H1 (cell line): ENCODE measurements around the gene SYP. TPM values are rescaled to one million over a fixed set of nuclear protein-coding genes. Genes with fewer than 3 reads are reported as not detected.

Experiments used
- CTCF ChIA-PET: fragments of 300-600 bp; sonication (Branson Sonifier 250); formaldehyde crosslinking; loops from one replicate; lab custom pipeline; 2021; ENCODE audit not compliant: partially characterized antibody; lab: Charles Lee
- POLR2A ChIA-PET: fragments of 300-600 bp; sonication (Branson Sonifier 250); formaldehyde crosslinking; loops from one replicate; lab custom pipeline; 2021; ENCODE audit warnings: inconsistent platforms; ENCODE audit not compliant: partially characterized antibody; lab: Charles Lee
- DNase-seq, 2 experiments: peaks; one replicate each; pipeline versions ENCODE4 v3.0.0 to v3.0.0-alpha.2; 2010 to 2022; ENCODE audit warnings: low spot score in 2 of 2, low read depth in 1 of 2, mixed read lengths in 1 of 2
- FAIRE-seq: peaks from 2 replicates; lab custom pipeline; 2011; peaks lifted over from hg19 to GRCh38; lab: Jason Lieb, UNC
- H2AFZ ChIP-seq: 2 replicates; pipeline ENCODE4 v1.8.1; 2012; ENCODE audit warnings: low read length, inconsistent platforms
- H2AK5ac ChIP-seq: 2 replicates; pipeline ENCODE4 v1.6.1; 2013; ENCODE audit warnings: low read depth, low read length
- H2BK120ac ChIP-seq: replicated peaks from 2 replicates; pipeline ENCODE3; 2013; ENCODE audit warnings: low read depth, low read length, inconsistent platforms
- H2BK12ac ChIP-seq: 2 replicates; pipeline ENCODE4 v1.6.1; 2013; ENCODE audit warnings: low read depth, low read length
- H2BK15ac ChIP-seq: 2 replicates; pipeline ENCODE4 v1.6.1; 2013; ENCODE audit warnings: low read length
- H2BK20ac ChIP-seq: 2 replicates; pipeline ENCODE4 v1.6.1; 2013; ENCODE audit warnings: low read length
- H2BK5ac ChIP-seq: 2 replicates; pipeline ENCODE4 v1.6.1; 2013; ENCODE audit warnings: low read depth, low read length
- H3K14ac ChIP-seq: 2 replicates; pipeline ENCODE4 v1.6.1; 2013; ENCODE audit warnings: inconsistent platforms; ENCODE audit not compliant: insufficient read length
- H3K18ac ChIP-seq: 2 replicates; pipeline ENCODE4 v1.6.1; 2013; ENCODE audit warnings: low read length; ENCODE audit errors: extremely low read depth
- H3K23ac ChIP-seq: 2 replicates; pipeline ENCODE4 v1.6.1; 2013; ENCODE audit warnings: inconsistent platforms; ENCODE audit not compliant: insufficient read length
- H3K23me2 ChIP-seq: 2 replicates; pipeline ENCODE4 v1.6.1; 2013; ENCODE audit warnings: low read depth, low read length
- H3K27ac ChIP-seq: 2 replicates; pipeline ENCODE4 v1.6.1; 2011; ENCODE audit warnings: low read depth, low read length, inconsistent platforms
- H3K27me3 ChIP-seq, 4 experiments: replicated peaks in 1 of 4; 1 replicate in 1 of 4; 2 replicates in 3 of 4; pipeline versions ENCODE4 v1.6.1 to v1.8.1; 2011 to 2013; ENCODE audit warnings: low read length in 3 of 4, mild to moderate bottlenecking in 3 of 4, inconsistent platforms in 2 of 4, mixed read lengths in 2 of 4, moderate library complexity in 1 of 4; ENCODE audit not compliant: control insufficient read depth in 3 of 4, insufficient read depth in 3 of 4; ENCODE audit errors: extremely low read depth in 1 of 4
- H3K36me3 ChIP-seq, 4 experiments: 2 replicates each; pipeline versions ENCODE4 v1.6.1 to v1.8.1; 2011 to 2013; ENCODE audit warnings: mild to moderate bottlenecking in 4 of 4, low read length in 3 of 4, moderate library complexity in 2 of 4, control low read depth in 1 of 4, inconsistent platforms in 1 of 4; ENCODE audit not compliant: insufficient read depth in 4 of 4, control insufficient read depth in 2 of 4
- H3K4ac ChIP-seq: replicated peaks from 2 replicates; pipeline ENCODE3; 2013; ENCODE audit warnings: low read length, low read depth, mixed read lengths, inconsistent platforms; ENCODE audit not compliant: insufficient read length
- H3K4me1 ChIP-seq, 4 experiments: replicated peaks in 1 of 4; 1 replicate in 1 of 4; 2 replicates in 3 of 4; pipeline versions ENCODE4 v1.6.1 to v1.8.1; 2011 to 2013; ENCODE audit warnings: low read length in 3 of 4, inconsistent platforms in 2 of 4, mixed read lengths in 1 of 4; ENCODE audit not compliant: insufficient read depth in 4 of 4, control insufficient read depth in 3 of 4
- H3K4me2 ChIP-seq, 2 experiments: 2 replicates each; pipeline versions ENCODE4 v1.6.1 to v1.8.1; 2011 to 2013; ENCODE audit warnings: low read depth in 2 of 2, low read length in 2 of 2, control low read depth in 1 of 2, inconsistent platforms in 1 of 2, mild to moderate bottlenecking in 1 of 2; ENCODE audit not compliant: insufficient read depth in 1 of 2
- H3K4me3 ChIP-seq, 4 experiments: fragments of 200-600, 300-600 bp in 1 of 4; sonication (generic), shearing (Covaris generic), sonication (Bioruptor Twin) in 1 of 4; 2 replicates each; pipeline versions ENCODE4 v1.5.1 to v1.8.1; 2011 to 2016; ENCODE audit warnings: low read length in 4 of 4, low read depth in 3 of 4, control low read depth in 2 of 4, inconsistent platforms in 2 of 4, mild to moderate bottlenecking in 2 of 4, mixed read lengths in 1 of 4, moderate library complexity in 1 of 4; ENCODE audit not compliant: insufficient read depth in 2 of 4; ENCODE audit errors: extremely low read depth in 1 of 4
- H3K56ac ChIP-seq: replicated peaks from 2 replicates; pipeline ENCODE3; 2013; ENCODE audit warnings: low read depth, mild to moderate bottlenecking, mixed read lengths, low read length, inconsistent platforms; ENCODE audit not compliant: insufficient read length
- H3K79me1 ChIP-seq: 2 replicates; pipeline ENCODE4 v1.6.1; 2013; ENCODE audit warnings: low read depth, low read length, control low read depth
- H3K79me2 ChIP-seq, 2 experiments: 2 replicates each; pipeline versions ENCODE4 v1.6.1 to v1.8.1; 2012 to 2013; ENCODE audit warnings: low read length in 2 of 2, mild to moderate bottlenecking in 2 of 2, inconsistent platforms in 1 of 2; ENCODE audit not compliant: insufficient read depth in 2 of 2, control insufficient read depth in 1 of 2
- H3K9ac ChIP-seq, 4 experiments: replicated peaks in 1 of 4; 1 replicate in 1 of 4; 2 replicates in 3 of 4; pipeline versions ENCODE4 v1.6.1 to v1.8.1; 2011 to 2013; ENCODE audit warnings: low read depth in 3 of 4, low read length in 3 of 4, control low read depth in 2 of 4, mild to moderate bottlenecking in 2 of 4, moderate library complexity in 2 of 4, inconsistent platforms in 1 of 4; ENCODE audit errors: extremely low read depth in 1 of 4
- H3K9me3 ChIP-seq, 2 experiments: 2 replicates each; pipeline versions ENCODE4 v1.6.1 to v1.8.1; 2012 to 2013; ENCODE audit warnings: mild to moderate bottlenecking in 2 of 2, moderate library complexity in 2 of 2, control low read depth in 1 of 2, inconsistent platforms in 1 of 2, low read depth in 1 of 2, low read length in 1 of 2, mixed read lengths in 1 of 2; ENCODE audit not compliant: insufficient read depth in 2 of 2
- H4K20me1 ChIP-seq, 2 experiments: replicated peaks in 1 of 2; 2 replicates each; pipeline versions ENCODE3 to v1.8.1; 2011 to 2013; ENCODE audit warnings: inconsistent platforms in 2 of 2, low read length in 2 of 2, mild to moderate bottlenecking in 1 of 2; ENCODE audit not compliant: insufficient read depth in 2 of 2, control insufficient read depth in 1 of 2
- H4K5ac ChIP-seq: 2 replicates; pipeline ENCODE4 v1.6.1; 2013; ENCODE audit warnings: low read length, low read depth, mixed read lengths, inconsistent platforms; ENCODE audit not compliant: insufficient read length
- H4K8ac ChIP-seq: 2 replicates; pipeline ENCODE4 v1.8.0; 2013; ENCODE audit warnings: mild to moderate bottlenecking, moderate library complexity, low read length, inconsistent platforms; ENCODE audit not compliant: insufficient read depth; ENCODE audit errors: extremely low read depth
- H4K91ac ChIP-seq: replicated peaks from 2 replicates; pipeline ENCODE3; 2013; ENCODE audit warnings: low read length, mixed read lengths, inconsistent platforms; ENCODE audit not compliant: insufficient read length
- CEBPB ChIP-seq: IDR thresholded peaks from 2 replicates; pipeline ENCODE4 v1.6.1; 2012; ENCODE audit warnings: low read depth, low read length
- POLR2A ChIP-seq, 2 experiments: IDR thresholded peaks; 1 replicate in 1 of 2; 2 replicates in 1 of 2; pipeline ENCODE4 v1.6.1; 2011; ENCODE audit warnings: low read depth in 2 of 2, low read length in 2 of 2, mild to moderate bottlenecking in 2 of 2; ENCODE audit errors: control extremely low read depth in 1 of 2
- RAD21 ChIP-seq, 2 experiments: IDR thresholded peaks in 1 of 2; conservative IDR thresholded peaks in 1 of 2; 2 replicates each; pipeline ENCODE4 v1.6.1; 2011; ENCODE audit warnings: low read depth in 2 of 2, low read length in 2 of 2, improper control_type of control experiment in 1 of 2, inconsistent platforms in 1 of 2, mild to moderate bottlenecking in 1 of 2, moderate library complexity in 1 of 2
- TAF7 ChIP-seq: optimal IDR thresholded peaks from 2 replicates; pipeline ENCODE3; 2011; ENCODE audit warnings: low read depth, mild to moderate bottlenecking, inconsistent platforms, low read length, moderate library complexity, borderline replicate concordance
- WGBS, 2 experiments: shearing (Covaris generic) in 1 of 2; methylation state at CpG; one replicate each; pipeline versions ENCODE4 v1.1.6 to v1.1.7; 2013 to 2015; ENCODE audit warnings: low lambda C conversion rate in 2 of 2, mixed read lengths in 2 of 2, inconsistent platforms in 1 of 2, low coverage in 1 of 2, missing lambda C conversion rate in 1 of 2; ENCODE audit not compliant: insufficient replicate concordance in 2 of 2, insufficient coverage in 1 of 2, insufficient read length in 1 of 2; ENCODE audit errors: extremely low coverage in 1 of 2, missing lambda C conversion rate in 1 of 2; 5-methylcytosine and 5-hydroxymethylcytosine counted together
- polyA plus RNA-seq, 7 experiments: library from polyadenylated mRNA; depleted of rRNA in 3 of 7; stranded (reverse) in 5 of 7; unstranded in 2 of 7; fragments of >200 nt in 5 of 7; fragments of 200-250 nt in 2 of 7; gene quantifications; 1 replicate in 5 of 7; 2 replicates in 1 of 7; 4 replicates in 1 of 7; pipeline versions ENCODE4 v1.2.1 to v1.2.3, GENCODE V29; 2011 to 2013; ENCODE audit warnings: missing spikeins in 2 of 7, mixed read lengths in 2 of 7
- total RNA-seq: library from RNA; stranded (reverse); fragmentation: NEBNext Ultra II Directional; extraction: Animal tissue kit (Norgen Biotek cat#: 25700); gene quantifications from 2 replicates; pipeline ENCODE4 v1.2.1, GENCODE V29; 2021
- TF ChIP-seq, protein P1 (sequence below): IDR thresholded peaks from 2 replicates; pipeline ENCODE4 v1.6.1; 2012; ENCODE audit warnings: inconsistent platforms
- TF ChIP-seq, protein P2 (sequence below), 3 experiments: IDR thresholded peaks; 1 replicate in 2 of 3; 2 replicates in 1 of 3; pipeline versions ENCODE4 v1.5.1 to v1.6.1; 2011; ENCODE audit warnings: low read length in 3 of 3, mild to moderate bottlenecking in 3 of 3, inconsistent platforms in 2 of 3, low read depth in 1 of 3, moderate library complexity in 1 of 3; ENCODE audit not compliant: insufficient read depth in 1 of 3; ENCODE audit errors: control extremely low read depth in 1 of 3

Gene SYP
- total and polyA plus RNA-seq, 2 of the 8 experiments (the other 6 are each of a cell fraction or from before 2014, with no cell fraction given): 4.3 to 10.8 TPM

- Histone ChIP-seq H4K8ac (no peak overlapping the region), H2AK5ac (0 out of 2 replicates have a peak overlapping the region, but pooled peaks have one; percentile 17), H4K91ac (peak overlapping the region; percentile 40), H4K5ac (no peak overlapping the region), H2AFZ (no peak overlapping the region), H2BK20ac (no peak overlapping the region), H3K56ac (no peak overlapping the region), H3K27me3 (peaks cover 0 to 8% (median 4%) of the 10 kb centered on the region in 4 experiments; a peak in 4 of 7 replicates), H3K36me3 (no peaks in the 10 kb centered on the region), H3K4me3 (peak overlapping the region; percentile 32 to 58 (median 41); a peak in 7 of 8 replicates), H2BK5ac (no peak overlapping the region), H2BK120ac (no peak overlapping the region), H3K4ac (peak overlapping the region; percentile 69), H3K9me3 (no peaks in the 10 kb centered on the region), H3K14ac (no peak overlapping the region), H3K9ac (no peak overlapping the region), H3K23me2 (peaks cover 9% of the 10 kb centered on the region; the same call in 1 of the 2 replicates), H3K23ac (no peak overlapping the region), H3K18ac (no peak overlapping the region; the same call in 1 of the 2 replicates), H3K27ac (no peak overlapping the region), H4K20me1 (no peaks in the 10 kb centered on the region), H2BK12ac (no peak overlapping the region), H3K79me2 (no peaks in the 10 kb centered on the region), H3K4me1 (peaks cover 0 to 12% (median 4%) of the 10 kb centered on the region in 4 experiments; a peak in 4 of 7 replicates), H2BK15ac (no peak overlapping the region), H3K4me2 (peak overlapping the region; percentile 72 to 89), H3K79me1 (no peaks in the 10 kb centered on the region)
- FAIRE-seq: peak; percentile 28
- 7% methylated on average over 22 of the region's 61 CpGs; no CpG with 5 or more reads in 1 of the 2 experiments for WGBS, 2 experiments
- CTCF ChIA-PET: interaction anchor here (0.8 to 5.0 kb wide), 3 partner anchors 18 to 39 kb away, joined by 3 to 14 read pairs (median 3); no protein-coding TSS in a partner anchor
- POLR2A ChIA-PET: interaction anchor here (0.9 to 1.2 kb wide), 3 partner anchors 11 to 84 kb away, joined by 3 to 6 read pairs (median 4); no protein-coding TSS in a partner anchor
- DNase-seq: peak; percentile 81 to 83
- TF ChIP-seq CEBPB (peak; percentile 35; the same call in 1 of the 2 replicates), RAD21 (IDR thresholded peaks at IDR 0.05 in 1 of 2, conservative IDR thresholded peaks at IDR 0.05 in 1 of 2; ENCODE audit: low read depth in 2 of 2, low read length in 2 of 2) (peak; percentile 2 to 23; a peak in 2 of 4 replicates), POLR2A (IDR thresholded peaks at IDR 0.05; ENCODE audit: control extremely low read depth in 1 of 2, low read depth in 2 of 2, low read length in 2 of 2) (no peak), TAF7 (no peak)
- TF ChIP-seq, protein P1, sequence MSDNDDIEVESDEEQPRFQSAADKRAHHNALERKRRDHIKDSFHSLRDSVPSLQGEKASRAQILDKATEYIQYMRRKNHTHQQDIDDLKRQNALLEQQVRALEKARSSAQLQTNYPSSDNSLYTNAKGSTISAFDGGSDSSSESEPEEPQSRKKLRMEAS: peak; percentile 78
- TF ChIP-seq, protein P2, sequence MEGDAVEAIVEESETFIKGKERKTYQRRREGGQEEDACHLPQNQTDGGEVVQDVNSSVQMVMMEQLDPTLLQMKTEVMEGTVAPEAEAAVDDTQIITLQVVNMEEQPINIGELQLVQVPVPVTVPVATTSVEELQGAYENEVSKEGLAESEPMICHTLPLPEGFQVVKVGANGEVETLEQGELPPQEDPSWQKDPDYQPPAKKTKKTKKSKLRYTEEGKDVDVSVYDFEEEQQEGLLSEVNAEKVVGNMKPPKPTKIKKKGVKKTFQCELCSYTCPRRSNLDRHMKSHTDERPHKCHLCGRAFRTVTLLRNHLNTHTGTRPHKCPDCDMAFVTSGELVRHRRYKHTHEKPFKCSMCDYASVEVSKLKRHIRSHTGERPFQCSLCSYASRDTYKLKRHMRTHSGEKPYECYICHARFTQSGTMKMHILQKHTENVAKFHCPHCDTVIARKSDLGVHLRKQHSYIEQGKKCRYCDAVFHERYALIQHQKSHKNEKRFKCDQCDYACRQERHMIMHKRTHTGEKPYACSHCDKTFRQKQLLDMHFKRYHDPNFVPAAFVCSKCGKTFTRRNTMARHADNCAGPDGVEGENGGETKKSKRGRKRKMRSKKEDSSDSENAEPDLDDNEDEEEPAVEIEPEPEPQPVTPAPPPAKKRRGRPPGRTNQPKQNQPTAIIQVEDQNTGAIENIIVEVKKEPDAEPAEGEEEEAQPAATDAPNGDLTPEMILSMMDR (IDR thresholded peaks at IDR 0.05; ENCODE audit: control extremely low read depth in 1 of 3, insufficient read depth in 1 of 3, low read depth in 1 of 3, low read length in 3 of 3): peak in 2 of 3 experiments; percentile 21 to 37; a peak in 3 of 4 replicates
These were observed 33.8 kb downstream of the SYP start for GRCh38 chrX:49165901-49166881.
